SK-N-SH (cell line): ENCODE data around the gene LMX1A. TPM values are rescaled to one million over a fixed set of nuclear protein-coding genes. Genes with fewer than 3 reads are reported as not detected.
A peak's percentile ranks its signal among the peaks of the same experiment; 100 is the strongest.

Source experiments
- CTCF ChIA-PET: fragments of 300-600, 350-600 bp; formaldehyde crosslinking; extraction: SDS; loops from one replicate; lab custom pipeline; 2021; lab: Yijun Ruan, JAX
- POLR2A ChIA-PET: fragments of 350-600 bp; sonication (Branson Sonifier 250); formaldehyde crosslinking; extraction: SDS; loops from one replicate; lab custom pipeline; 2020; ENCODE audit warnings: antibody characterized with exemption, inconsistent platforms; lab: Yijun Ruan, JAX
- DNase-seq: peaks from one replicate; pipeline ENCODE4 v3.0.0; 2012
- H2AFZ ChIP-seq: fragments of 200-600 bp; sonication (generic); 2 replicates; pipeline ENCODE4 v1.8.1; 2016; ENCODE audit warnings: antibody characterized with exemption, mild to moderate bottlenecking, low read depth
- H3F3A ChIP-seq: fragments of 200-600 bp; sonication (generic); replicated peaks from 2 replicates; pipeline ENCODE3; 2016; ENCODE audit warnings: antibody characterized with exemption, mild to moderate bottlenecking; ENCODE audit not compliant: insufficient read depth
- H3K27ac ChIP-seq, 2 experiments: fragments of 200-500 bp in 1 of 2; fragments of 200-600 bp in 1 of 2; sonication (Bioruptor generic) in 1 of 2; sonication (generic), shearing (Covaris generic) in 1 of 2; 2 replicates each; pipeline versions ENCODE4 v1.5.1 to v1.6.1; 2014 to 2016; ENCODE audit warnings: low read depth in 2 of 2, inconsistent platforms in 1 of 2, low read length in 1 of 2, mild to moderate bottlenecking in 1 of 2, mixed read lengths in 1 of 2
- H3K27me3 ChIP-seq: fragments of 200-600 bp; sonication (generic), shearing (Covaris generic); 2 replicates; pipeline ENCODE4 v1.6.1; 2016; ENCODE audit warnings: mixed run types; ENCODE audit not compliant: insufficient read depth
- H3K36me3 ChIP-seq, 2 experiments: fragments of 200-500 bp in 1 of 2; fragments of 200-600 bp in 1 of 2; sonication (Bioruptor generic) in 1 of 2; sonication (generic) in 1 of 2; replicated peaks in 1 of 2; 2 replicates each; pipeline versions ENCODE3 to v1.5.1; 2014 to 2016; ENCODE audit warnings: low read length in 1 of 2, mild to moderate bottlenecking in 1 of 2; ENCODE audit not compliant: insufficient read depth in 2 of 2, control insufficient read depth in 1 of 2
- H3K4me1 ChIP-seq, 2 experiments: fragments of 200-500 bp in 1 of 2; fragments of 200-600 bp in 1 of 2; sonication (Bioruptor generic) in 1 of 2; sonication (generic), shearing (Covaris generic) in 1 of 2; 2 replicates each; pipeline versions ENCODE4 v1.5.1 to v1.6.1; 2014 to 2016; ENCODE audit warnings: low read depth in 1 of 2, low read length in 1 of 2, mixed run types in 1 of 2; ENCODE audit not compliant: insufficient read depth in 2 of 2, control insufficient read depth in 1 of 2
- H3K4me2 ChIP-seq: fragments of 200-600 bp; sonication (generic), shearing (Covaris generic); 2 replicates; pipeline ENCODE4 v1.6.1; 2017; ENCODE audit warnings: mixed run types
- H3K4me3 ChIP-seq, 2 experiments: fragments of 200-500 bp in 1 of 2; fragments of 200-600 bp in 1 of 2; sonication (Bioruptor generic) in 1 of 2; sonication (generic), shearing (Covaris generic) in 1 of 2; 2 replicates each; pipeline versions ENCODE4 v1.5.1 to v1.8.1; 2014 to 2016; ENCODE audit warnings: low read depth in 2 of 2, inconsistent platforms in 1 of 2, low read length in 1 of 2, mild to moderate bottlenecking in 1 of 2, mixed read lengths in 1 of 2, moderate library complexity in 1 of 2
- H3K79me2 ChIP-seq: fragments of 200-600 bp; sonication (generic); 2 replicates; pipeline ENCODE4 v1.8.1; 2017; ENCODE audit warnings: mild to moderate bottlenecking; ENCODE audit not compliant: insufficient read depth
- H3K9ac ChIP-seq: fragments of 200-600 bp; sonication (generic); 2 replicates; pipeline ENCODE4 v1.6.1; 2017; ENCODE audit warnings: mixed run types
- H3K9me2 ChIP-seq: fragments of 200-600 bp; sonication (generic); 2 replicates; pipeline ENCODE4 v1.6.1; 2017; ENCODE audit warnings: mixed run types
- H3K9me3 ChIP-seq: fragments of 200-600 bp; sonication (generic); 2 replicates; pipeline ENCODE4 v1.6.1; 2017; ENCODE audit warnings: mixed run types, mild to moderate bottlenecking, moderate library complexity
- H4K20me1 ChIP-seq: fragments of 200-600 bp; sonication (generic); 2 replicates; pipeline ENCODE4 v1.6.1; 2017; ENCODE audit warnings: mild to moderate bottlenecking, mixed run types; ENCODE audit not compliant: insufficient read depth
- CHD2 ChIP-seq: fragments of 150-350 bp; IDR thresholded peaks from 2 replicates; pipeline ENCODE4 v1.6.1; 2018; ENCODE audit warnings: low read length; ENCODE audit not compliant: partially characterized antibody
- CTCF ChIP-seq: fragments of 200-600 bp; sonication (generic); IDR thresholded peaks from 2 replicates; pipeline ENCODE4 v1.6.1; 2017; ENCODE audit warnings: antibody characterized with exemption, mild to moderate bottlenecking, moderate library complexity
- ELF1 ChIP-seq: IDR thresholded peaks from 2 replicates; pipeline ENCODE4 v1.4.0; 2012
- FOSL2 ChIP-seq: IDR thresholded peaks from 2 replicates; pipeline ENCODE4 v1.4.0; 2012; ENCODE audit warnings: low read depth, mild to moderate bottlenecking, moderate library complexity, borderline replicate concordance
- FOXM1 ChIP-seq: IDR thresholded peaks from 2 replicates; pipeline ENCODE4 v1.4.0; 2012; ENCODE audit warnings: low read depth, mild to moderate bottlenecking
- GATA2 ChIP-seq: sonication (generic); formaldehyde crosslinking; IDR thresholded peaks from 2 replicates; pipeline ENCODE4 v1.5.0; 2020; ENCODE audit warnings: mild to moderate bottlenecking, missing genetic modification reagents
- MEF2A ChIP-seq: IDR thresholded peaks from 2 replicates; pipeline ENCODE4 v1.4.0; 2012; ENCODE audit warnings: low read depth, borderline replicate concordance
- NFIC ChIP-seq: IDR thresholded peaks from 2 replicates; pipeline ENCODE4 v1.4.0; 2012; ENCODE audit warnings: borderline replicate concordance
- NRF1 ChIP-seq: IDR thresholded peaks from 2 replicates; pipeline ENCODE4 v1.6.1; 2012; ENCODE audit warnings: low read depth, mild to moderate bottlenecking, low read length
- RAD21 ChIP-seq: IDR thresholded peaks from 2 replicates; pipeline ENCODE4 v1.6.1; 2012; ENCODE audit warnings: mild to moderate bottlenecking, low read length
- REST ChIP-seq: IDR thresholded peaks from 2 replicates; pipeline ENCODE4 v1.6.1; 2012; ENCODE audit warnings: mild to moderate bottlenecking, low read depth, low read length, moderate library complexity
- RXRA ChIP-seq: IDR thresholded peaks from 2 replicates; pipeline ENCODE4 v1.4.0; 2012; ENCODE audit warnings: low read depth, mild to moderate bottlenecking, borderline replicate concordance
- SMC3 ChIP-seq: IDR thresholded peaks from 2 replicates; pipeline ENCODE4 v1.6.1; 2012; ENCODE audit warnings: low read depth, low read length, improper control_type of control experiment
- YY1 ChIP-seq: IDR thresholded peaks from 2 replicates; pipeline ENCODE4 v1.4.0; 2012; ENCODE audit warnings: low read depth, mild to moderate bottlenecking
- WGBS: methylation state at CpG from one replicate; pipeline ENCODE4 v1.1.6; 2017; ENCODE audit warnings: low lambda C conversion rate; 5-methylcytosine and 5-hydroxymethylcytosine counted together
- polyA plus RNA-seq, 3 experiments: library from polyadenylated mRNA; depleted of rRNA; stranded (reverse); fragments of >200 nt; gene quantifications; 2 replicates each; pipeline ENCODE4 v1.2.3, GENCODE V29; 2012

Gene LMX1A
- polyA plus RNA-seq (2012; rRNA removed): not detected in 2 replicates
- polyA plus RNA-seq (2012; cell fraction: cytosol; rRNA removed): not detected in 2 replicates
- polyA plus RNA-seq (2012; cell fraction: nucleus; rRNA removed): not detected in 2 replicates

- no peak within 1 kb of the TSS for H3K27ac ChIP-seq
- H3K9me3 ChIP-seq: no peaks in the 10 kb centered on the region
- TF ChIP-seq NRF1 (no peak), ELF1 (no peak), REST (no peak), YY1 (no peak), FOXM1 (no peak), SMC3 (no peak), RXRA (no peak), RAD21 (no peak), FOSL2 (no peak), MEF2A (no peak), NFIC (no peak)
- no peaks in the 10 kb centered on the region for H4K20me1 ChIP-seq
- ChIA-PET CTCF (interaction anchor here (1.1 to 7.8 kb wide), 2 partner anchors 12 to 37 kb away, joined by 3 to 75 read pairs; no protein-coding TSS in a partner anchor), POLR2A (no interaction called here)
- no peaks in the 10 kb centered on the region for H3K79me2 ChIP-seq
- H3F3A ChIP-seq: no peaks in the 10 kb centered on the region
- H3K9me2 ChIP-seq: no peaks in the 10 kb centered on the region
- no peak within 1 kb of the TSS for H3K4me3 ChIP-seq
- no peaks in the 10 kb centered on the region for H3K4me1 ChIP-seq
- H3K27me3 ChIP-seq: peaks cover 51% of the 10 kb centered on the region
- no peak within 1 kb of the TSS for H2AFZ ChIP-seq
- H3K9ac ChIP-seq: no peak within 1 kb of the TSS
- DNase-seq: no peak
- no peaks in the 10 kb centered on the region for H3K36me3 ChIP-seq
- 7% methylated on average over 8 of the region's 88 CpGs for WGBS
- peak within 1 kb of the TSS; percentile 11; the same call in 1 of the 2 replicates for H3K4me2 ChIP-seq
Measured at GRCh38 chr1:165355977-165356811, at the start of gene LMX1A. Gene LMX1A, minus strand, starts transcription at chr1:165356715. Its CDS starts 1,156 bp downstream, at chr1:165355559.

- peak; percentile 55 for DNase-seq
- Histone ChIP-seq H3K4me3 (no peak overlapping the region; a peak in 1 of 4 replicates), H3K9me2 (no peaks in the 10 kb centered on the region), H3K9ac (no peak overlapping the region), H3K27me3 (no peaks in the 10 kb centered on the region), H3K4me1 (no peaks in the 10 kb centered on the region), H4K20me1 (no peaks in the 10 kb centered on the region), H3K9me3 (no peaks in the 10 kb centered on the region), H2AFZ (no peak overlapping the region), H3K27ac (no peak overlapping the region), H3K36me3 (no peaks in the 10 kb centered on the region), H3K79me2 (no peaks in the 10 kb centered on the region), H3K4me2 (no peak overlapping the region), H3F3A (no peaks in the 10 kb centered on the region)
- peak; percentile 58 for TF ChIP-seq CTCF
- no peak for TF ChIP-seq REST
- peak; percentile 69 for TF ChIP-seq SMC3
- TF ChIP-seq GATA2 (CRISPR knock-in tag): no peak
- no peak for TF ChIP-seq CHD2
- TF ChIP-seq RAD21: peak; percentile 76
- no peak for TF ChIP-seq FOXM1
- ChIA-PET CTCF (interaction anchor here (0.6 to 3.9 kb wide), 10 partner anchors 11 to 192 kb away, joined by 3 to 52 read pairs (median 4); no protein-coding TSS in a partner anchor), POLR2A (no interaction called here)
- WGBS: 17% methylated on average over 3 of the region's 3 CpGs
Measured at GRCh38 chr1:165403835-165404482, 47.4 kb upstream of the LMX1A start.
